ENCODE results near the gene PTPRC.

PTPRC gene

DNA sequence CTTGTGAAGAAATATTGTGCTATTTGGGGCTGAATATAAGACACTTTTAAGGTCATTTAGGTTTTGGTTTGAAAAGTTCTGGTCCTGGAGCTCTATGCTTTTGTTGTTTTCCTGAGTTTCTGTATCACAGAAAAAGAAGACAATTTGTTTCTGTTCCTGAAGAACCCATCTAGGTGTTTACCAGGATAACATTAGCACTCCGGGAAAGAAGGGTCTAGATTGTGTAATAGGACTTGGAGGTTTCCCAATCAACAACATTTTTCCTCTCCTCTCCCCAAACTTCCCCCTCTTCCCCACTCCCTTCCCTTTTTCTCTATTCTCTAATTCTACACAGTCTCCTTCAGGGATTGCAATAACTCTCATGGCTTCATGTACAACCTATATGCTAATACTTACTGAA lies 78.7 kb downstream of the PTPRC start:
- H3K27me3 ChIP-seq (ENCODE audit: insufficient read depth, low read length): no peaks in the 10 kb centered on the region
- H3K4me2 ChIP-seq (ENCODE audit: low read length): no peak overlapping the region
- H3K27ac ChIP-seq (ENCODE audit: low read depth, low read length, poor library complexity, severe bottlenecking): no peak overlapping the region
- H3K9ac ChIP-seq (ENCODE audit: low read length): no peak overlapping the region
- no peaks in the 10 kb centered on the region; the same call in 1 of the 2 replicates for H3K79me2 ChIP-seq (ENCODE audit: insufficient read depth, low read length)
- H3K9me2 ChIP-seq (ENCODE audit: low read depth, low read length): no peaks in the 10 kb centered on the region
- H4K20me1 ChIP-seq (ENCODE audit: insufficient read depth, low read length): no peaks in the 10 kb centered on the region
- no peak for TF ChIP-seq EZH2 (IDR thresholded peaks at IDR 0.05; ENCODE audit: borderline replicate concordance, low read length)
- TF ChIP-seq, protein P1, sequence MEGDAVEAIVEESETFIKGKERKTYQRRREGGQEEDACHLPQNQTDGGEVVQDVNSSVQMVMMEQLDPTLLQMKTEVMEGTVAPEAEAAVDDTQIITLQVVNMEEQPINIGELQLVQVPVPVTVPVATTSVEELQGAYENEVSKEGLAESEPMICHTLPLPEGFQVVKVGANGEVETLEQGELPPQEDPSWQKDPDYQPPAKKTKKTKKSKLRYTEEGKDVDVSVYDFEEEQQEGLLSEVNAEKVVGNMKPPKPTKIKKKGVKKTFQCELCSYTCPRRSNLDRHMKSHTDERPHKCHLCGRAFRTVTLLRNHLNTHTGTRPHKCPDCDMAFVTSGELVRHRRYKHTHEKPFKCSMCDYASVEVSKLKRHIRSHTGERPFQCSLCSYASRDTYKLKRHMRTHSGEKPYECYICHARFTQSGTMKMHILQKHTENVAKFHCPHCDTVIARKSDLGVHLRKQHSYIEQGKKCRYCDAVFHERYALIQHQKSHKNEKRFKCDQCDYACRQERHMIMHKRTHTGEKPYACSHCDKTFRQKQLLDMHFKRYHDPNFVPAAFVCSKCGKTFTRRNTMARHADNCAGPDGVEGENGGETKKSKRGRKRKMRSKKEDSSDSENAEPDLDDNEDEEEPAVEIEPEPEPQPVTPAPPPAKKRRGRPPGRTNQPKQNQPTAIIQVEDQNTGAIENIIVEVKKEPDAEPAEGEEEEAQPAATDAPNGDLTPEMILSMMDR (IDR thresholded peaks at IDR 0.05; ENCODE audit: low read length): no peak
- no peaks in the 10 kb centered on the region; the same call in 1 of the 2 replicates for H3F3A ChIP-seq (ENCODE audit: insufficient read depth, low read length)
- peaks cover 89% of the 10 kb centered on the region for H3K36me3 ChIP-seq (ENCODE audit: insufficient read depth, low read length)
- H3K9me3 ChIP-seq (ENCODE audit: low read length): no peaks in the 10 kb centered on the region
- H3K4me1 ChIP-seq (ENCODE audit: insufficient read depth, low read length, severe bottlenecking): no peaks in the 10 kb centered on the region
- H2AFZ ChIP-seq (ENCODE audit: low read length): no peak overlapping the region
- H3K4me3 ChIP-seq (ENCODE audit: low read depth, low read length, poor library complexity, severe bottlenecking): no peak overlapping the region

DNA sequence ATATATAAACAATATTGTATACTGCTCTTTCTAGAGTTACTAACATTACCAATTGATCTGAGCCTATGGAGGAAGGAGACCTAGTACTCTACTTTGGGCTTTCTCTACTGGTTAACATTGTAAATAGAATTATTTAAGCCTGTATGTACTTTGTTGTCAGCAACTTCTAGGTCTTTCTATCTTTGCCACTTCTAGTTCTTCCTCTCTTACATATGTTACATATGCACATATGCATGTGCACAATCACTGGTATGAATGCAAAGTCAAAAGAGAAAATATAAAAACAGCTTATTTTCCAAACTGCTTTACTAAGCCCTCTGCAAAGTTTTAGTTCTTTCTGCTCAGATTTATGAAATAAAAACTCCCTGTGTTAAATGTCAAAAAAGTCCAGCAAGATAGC lies 84.3 kb downstream of the PTPRC start:
- TF ChIP-seq EZH2 (IDR thresholded peaks at IDR 0.05; ENCODE audit: borderline replicate concordance, low read length): no peak
- TF ChIP-seq, protein P1 (IDR thresholded peaks at IDR 0.05; ENCODE audit: low read length): no peak
- Histone ChIP-seq H3K9me3 (ENCODE audit: low read length) (no peaks in the 10 kb centered on the region), H3K27me3 (ENCODE audit: insufficient read depth, low read length) (no peaks in the 10 kb centered on the region), H3K79me2 (ENCODE audit: insufficient read depth, low read length) (no peaks in the 10 kb centered on the region; the same call in 1 of the 2 replicates), H3K36me3 (ENCODE audit: insufficient read depth, low read length) (peaks cover 85% of the 10 kb centered on the region), H3K9me2 (ENCODE audit: low read depth, low read length) (no peaks in the 10 kb centered on the region), H3K27ac (ENCODE audit: low read depth, low read length, poor library complexity, severe bottlenecking) (no peak overlapping the region), H2AFZ (ENCODE audit: low read length) (no peak overlapping the region), H3F3A (ENCODE audit: insufficient read depth, low read length) (no peaks in the 10 kb centered on the region; the same call in 1 of the 2 replicates), H3K4me1 (ENCODE audit: insufficient read depth, low read length, severe bottlenecking) (no peaks in the 10 kb centered on the region), H3K4me2 (ENCODE audit: low read length) (no peak overlapping the region), H4K20me1 (ENCODE audit: insufficient read depth, low read length) (no peaks in the 10 kb centered on the region), H3K9ac (ENCODE audit: low read length) (no peak overlapping the region), H3K4me3 (ENCODE audit: low read depth, low read length, poor library complexity, severe bottlenecking) (no peak overlapping the region)

DNA sequence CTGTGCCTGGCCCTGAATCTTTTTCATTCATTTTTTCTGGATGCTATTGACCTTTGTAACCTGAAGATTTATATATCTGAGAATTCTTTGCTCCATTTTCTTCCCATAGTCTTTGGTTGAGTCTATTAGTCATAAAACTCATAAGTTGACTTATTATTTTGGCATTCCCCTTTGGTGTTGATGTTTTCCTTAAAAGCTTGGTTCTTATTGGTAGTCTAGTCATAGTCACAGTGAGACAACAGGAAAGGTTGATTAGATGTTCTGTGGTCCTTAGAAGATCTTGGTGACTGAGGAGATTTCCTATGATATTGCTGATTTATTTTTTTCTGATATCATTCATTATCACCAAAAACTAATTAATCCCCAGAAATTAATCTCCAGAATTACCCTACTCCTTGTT lies 86.2 kb downstream of the PTPRC start:
- Histone ChIP-seq H3K79me2 (ENCODE audit: insufficient read depth, low read length) (no peaks in the 10 kb centered on the region; the same call in 1 of the 2 replicates), H3K9ac (ENCODE audit: low read length) (no peak overlapping the region), H3K27ac (ENCODE audit: low read depth, low read length, poor library complexity, severe bottlenecking) (no peak overlapping the region), H3K36me3 (ENCODE audit: insufficient read depth, low read length) (peaks cover 84% of the 10 kb centered on the region), H2AFZ (ENCODE audit: low read length) (no peak overlapping the region), H3F3A (ENCODE audit: insufficient read depth, low read length) (no peaks in the 10 kb centered on the region), H3K4me1 (ENCODE audit: insufficient read depth, low read length, severe bottlenecking) (no peaks in the 10 kb centered on the region), H3K27me3 (ENCODE audit: insufficient read depth, low read length) (no peaks in the 10 kb centered on the region), H4K20me1 (ENCODE audit: insufficient read depth, low read length) (no peaks in the 10 kb centered on the region), H3K4me3 (ENCODE audit: low read depth, low read length, poor library complexity, severe bottlenecking) (no peak overlapping the region), H3K4me2 (ENCODE audit: low read length) (no peak overlapping the region), H3K9me3 (ENCODE audit: low read length) (no peaks in the 10 kb centered on the region), H3K9me2 (ENCODE audit: low read depth, low read length) (no peaks in the 10 kb centered on the region)
- TF ChIP-seq, protein P1 (IDR thresholded peaks at IDR 0.05; ENCODE audit: low read length): no peak
- TF ChIP-seq EZH2 (IDR thresholded peaks at IDR 0.05; ENCODE audit: borderline replicate concordance, low read length): no peak

Measured in OCI-LY1 (cell line).